GM13977 (cell line): ENCODE measurements around the gene SAP30BP.
A peak's percentile ranks its signal among the peaks of the same experiment; 100 is the strongest.

ENCODE experiments used
- DNase-seq: peaks from one replicate; pipeline ENCODE4 v3.0.0; 2012; ENCODE audit warnings: low spot score
- in situ Hi-C: fragments of 300-500 bp; cut with MboI; formaldehyde crosslinking; loops from one replicate; pipeline ENCODE4 v1.12.0; 2022; ENCODE audit warnings: low sequenced_read_pairs, low pct_unique_long_range_greater_than_20kb, mixed read lengths, inconsistent platforms; ENCODE audit not compliant: unreplicated experiment
- TF ChIP-seq, protein P1 (sequence below): IDR thresholded peaks from 2 replicates; pipeline ENCODE4 v1.5.1; 2012; ENCODE audit warnings: mild to moderate bottlenecking, control low read depth; ENCODE audit not compliant: insufficient read depth; ENCODE audit errors: extremely low read depth, missing control alignments

The SAP30BP gene

DNA sequence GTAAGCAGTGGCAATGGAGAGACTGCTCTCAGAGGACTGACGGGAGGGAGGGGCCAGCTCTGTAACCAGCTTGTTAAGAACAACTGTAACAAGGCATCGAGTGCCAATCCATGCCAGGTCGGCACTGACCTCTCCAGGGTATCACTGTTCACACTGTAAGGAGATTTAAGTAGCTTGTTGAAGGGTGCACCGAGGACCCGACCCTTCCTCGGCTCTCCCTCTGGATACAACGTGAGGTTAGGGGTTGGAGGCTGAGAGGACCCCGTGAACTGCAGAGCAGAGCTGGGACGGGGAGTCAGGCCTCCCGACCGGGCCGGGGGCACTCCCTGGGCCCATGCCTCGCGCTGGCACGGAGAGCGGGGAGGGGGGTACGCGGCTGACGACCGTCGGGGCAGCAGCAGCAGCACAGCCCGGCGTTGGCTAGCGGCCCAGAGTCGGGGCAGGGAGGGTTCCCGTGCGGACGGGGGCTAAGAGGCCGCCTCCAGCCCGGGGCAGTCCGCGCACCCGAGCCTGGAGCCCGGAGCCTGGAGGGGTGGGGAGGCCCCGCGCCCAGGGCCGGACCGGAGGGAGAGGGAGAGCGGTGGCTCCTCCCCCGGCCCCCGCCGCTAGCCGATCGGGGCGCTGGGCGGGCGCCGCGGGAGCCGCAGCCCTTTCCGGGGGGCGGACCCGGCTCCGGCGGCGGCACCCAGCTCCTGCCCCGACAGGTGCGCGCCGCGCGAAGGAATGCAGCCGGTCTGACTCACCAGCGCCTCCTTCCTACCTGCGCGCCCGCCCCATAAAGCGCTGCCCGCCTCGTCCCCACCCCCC is 53.7 kb downstream of the SAP30BP start, which contains the start of gene ITGB4:
TSS of gene ITGB4 (plus strand) at position 804 of the 807 bp plus-strand sequence. CDS start 3,245 bp downstream, outside the sequence.
- TF ChIP-seq, protein P1, sequence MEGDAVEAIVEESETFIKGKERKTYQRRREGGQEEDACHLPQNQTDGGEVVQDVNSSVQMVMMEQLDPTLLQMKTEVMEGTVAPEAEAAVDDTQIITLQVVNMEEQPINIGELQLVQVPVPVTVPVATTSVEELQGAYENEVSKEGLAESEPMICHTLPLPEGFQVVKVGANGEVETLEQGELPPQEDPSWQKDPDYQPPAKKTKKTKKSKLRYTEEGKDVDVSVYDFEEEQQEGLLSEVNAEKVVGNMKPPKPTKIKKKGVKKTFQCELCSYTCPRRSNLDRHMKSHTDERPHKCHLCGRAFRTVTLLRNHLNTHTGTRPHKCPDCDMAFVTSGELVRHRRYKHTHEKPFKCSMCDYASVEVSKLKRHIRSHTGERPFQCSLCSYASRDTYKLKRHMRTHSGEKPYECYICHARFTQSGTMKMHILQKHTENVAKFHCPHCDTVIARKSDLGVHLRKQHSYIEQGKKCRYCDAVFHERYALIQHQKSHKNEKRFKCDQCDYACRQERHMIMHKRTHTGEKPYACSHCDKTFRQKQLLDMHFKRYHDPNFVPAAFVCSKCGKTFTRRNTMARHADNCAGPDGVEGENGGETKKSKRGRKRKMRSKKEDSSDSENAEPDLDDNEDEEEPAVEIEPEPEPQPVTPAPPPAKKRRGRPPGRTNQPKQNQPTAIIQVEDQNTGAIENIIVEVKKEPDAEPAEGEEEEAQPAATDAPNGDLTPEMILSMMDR = no peak
- in situ Hi-C loops = no loop called here
- DNase-seq = peak; percentile 88

DNA sequence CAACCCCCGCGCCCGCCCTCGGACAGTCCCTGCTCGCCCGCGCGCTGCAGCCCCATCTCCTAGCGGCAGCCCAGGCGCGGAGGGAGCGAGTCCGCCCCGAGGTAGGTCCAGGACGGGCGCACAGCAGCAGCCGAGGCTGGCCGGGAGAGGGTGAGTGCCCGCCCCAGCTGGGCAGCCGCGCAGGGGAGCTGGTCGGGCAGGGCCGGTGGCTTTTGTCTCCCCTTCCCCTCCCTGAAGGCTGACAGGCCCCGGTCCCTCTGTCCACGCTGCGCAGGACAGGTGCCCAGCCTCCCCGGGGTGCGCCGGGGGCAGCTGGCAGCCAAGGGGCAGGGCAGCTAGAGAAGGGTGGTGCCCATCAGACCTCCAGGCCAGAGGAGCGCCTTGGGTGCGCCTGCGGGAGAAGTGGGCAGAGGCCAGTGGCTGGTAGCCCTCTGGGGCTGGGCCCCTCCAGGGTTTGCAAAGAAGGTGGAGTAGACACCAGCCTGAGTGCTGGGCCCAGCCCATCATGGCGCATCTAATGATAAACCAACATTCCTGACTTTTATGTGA is 54.4 kb downstream of the SAP30BP start:
- TF ChIP-seq, protein P1 = no peak
- in situ Hi-C loops = no loop called here
- no peak for DNase-seq

- no peak for DNase-seq
- in situ Hi-C loops = no loop called here
- TF ChIP-seq, protein P1 = no peak
These were observed 54.9 kb downstream of the SAP30BP start for GRCh38 chr17:75722076-75722475.

DNA sequence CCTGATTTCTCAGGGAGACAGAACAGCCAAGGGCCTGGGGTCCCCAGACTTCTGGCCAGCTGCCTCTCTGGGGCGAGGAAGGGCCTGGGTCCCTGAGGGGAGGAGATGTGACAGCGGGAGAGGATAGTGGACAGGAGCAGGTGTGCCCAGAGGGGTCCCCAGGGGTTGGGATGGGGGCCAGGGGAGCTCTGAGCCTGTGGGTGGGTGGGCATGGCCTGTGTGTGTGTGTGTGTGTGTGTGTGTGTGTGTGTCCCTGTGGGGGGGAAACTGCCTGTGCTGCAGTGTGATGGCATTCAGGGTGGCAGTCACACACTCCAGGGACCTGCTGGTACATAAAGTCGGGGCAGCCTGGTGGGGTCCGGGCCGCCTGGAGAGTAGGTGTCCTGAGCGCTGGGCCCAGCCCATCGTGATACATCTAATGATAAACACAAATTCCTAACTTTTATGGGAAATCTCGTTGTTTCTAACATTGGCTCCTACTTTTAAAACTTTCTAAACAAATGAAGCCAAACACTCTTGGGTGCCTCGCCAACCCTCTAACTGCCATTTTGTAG is 55.5 kb downstream of the SAP30BP start:
- DNase-seq = no peak
- in situ Hi-C loops = no loop called here
- TF ChIP-seq, protein P1 = no peak

DNA sequence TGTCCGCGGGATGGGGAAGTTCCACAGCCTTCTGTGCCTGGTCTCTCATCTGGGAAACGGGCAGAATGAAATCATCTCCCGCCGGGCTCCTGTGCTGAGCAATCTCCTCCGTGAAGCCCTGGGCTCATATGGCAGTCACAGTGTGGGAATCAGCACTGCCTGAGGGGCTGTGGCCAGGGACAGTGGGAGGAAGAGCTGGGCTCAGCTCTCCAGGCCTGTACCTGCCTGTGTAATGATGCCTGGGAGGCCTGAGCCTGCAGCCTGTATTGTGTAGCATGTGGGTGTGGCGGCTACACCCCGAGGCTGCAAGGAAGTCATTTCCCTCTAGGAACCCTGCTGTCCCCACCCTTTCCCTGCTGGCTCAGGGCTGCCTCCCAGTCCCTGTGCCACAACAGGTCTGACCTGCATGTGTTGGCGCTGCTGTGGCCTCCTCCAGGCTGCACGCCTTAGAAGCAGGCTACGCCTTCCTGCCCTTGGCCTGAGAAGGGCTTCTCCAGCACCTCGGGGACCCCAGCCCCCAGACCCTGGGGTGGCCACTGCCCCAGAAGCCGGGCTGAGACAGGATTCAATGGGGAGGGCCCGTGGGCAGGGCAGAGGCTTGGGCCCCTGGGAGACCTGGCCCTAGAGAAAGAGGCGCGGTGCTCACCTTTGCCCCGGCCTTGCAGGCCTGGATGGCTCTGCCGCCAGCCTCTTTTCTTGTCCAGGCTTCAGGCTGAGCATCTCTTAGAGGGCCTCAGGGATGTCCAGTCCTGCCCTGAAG is 56.2 kb downstream of the SAP30BP start:
- TF ChIP-seq, protein P1 = no peak
- in situ Hi-C loops = no loop called here
- DNase-seq = no peak
